Measurements from ENCODE around the gene DDX1.

GRCh38 chr2:15626126-15626525 lies 34.5 kb downstream of the DDX1 start:
- no peak for TF ChIP-seq CTCF (IDR thresholded peaks at IDR 0.05)
- no peak for TF ChIP-seq EZH2 (IDR thresholded peaks at IDR 0.05)

Data from neural progenitor cell (in vitro differentiated cells).